Mesothelial cell of epicardium (in vitro differentiated cells): Measurements from ENCODE around the gene HOXD3. TPM values are rescaled to one million over a fixed set of nuclear protein-coding genes. Genes with fewer than 3 reads are reported as not detected.

Experiments used
- DNase-seq, 2 experiments: peaks; one replicate each; pipeline ENCODE4 v3.0.0; 2021; ENCODE audit warnings: low spot score in 2 of 2; ENCODE audit not compliant: unreplicated experiment in 2 of 2
- H3K27ac Mint-ChIP-seq: 2 replicates; pipeline ENCODE4 v1.8.0; 2021; ENCODE audit warnings: mixed read lengths
- H3K27me3 Mint-ChIP-seq: 2 replicates; pipeline ENCODE4 v1.8.0; 2021; ENCODE audit warnings: low read depth, mixed read lengths
- H3K36me3 Mint-ChIP-seq: 2 replicates; pipeline ENCODE4 v1.8.0; 2021; ENCODE audit warnings: mixed read lengths
- H3K4me1 Mint-ChIP-seq: 2 replicates; pipeline ENCODE4 v1.8.0; 2021; ENCODE audit warnings: mixed read lengths
- H3K4me3 Mint-ChIP-seq: 2 replicates; pipeline ENCODE4 v1.8.0; 2021; ENCODE audit warnings: mild to moderate bottlenecking, moderate library complexity, mixed read lengths
- H3K9me3 Mint-ChIP-seq: 2 replicates; pipeline ENCODE4 v1.8.0; 2021; ENCODE audit warnings: mixed read lengths
- CTCF ChIP-seq: fragments of 200-600 bp; sonication (generic); IDR thresholded peaks from one replicate; pipeline ENCODE4 v1.5.0; 2021; ENCODE audit warnings: antibody characterized with exemption; ENCODE audit not compliant: unreplicated experiment
- total RNA-seq: library from RNA; stranded (reverse); gene quantifications from 3 replicates; pipeline ENCODE4 v1.2.1, GENCODE V29; 2021

HOXD3 gene
- total RNA-seq, 1 donor from 2014 or later, result 1.1 TPM

DNA sequence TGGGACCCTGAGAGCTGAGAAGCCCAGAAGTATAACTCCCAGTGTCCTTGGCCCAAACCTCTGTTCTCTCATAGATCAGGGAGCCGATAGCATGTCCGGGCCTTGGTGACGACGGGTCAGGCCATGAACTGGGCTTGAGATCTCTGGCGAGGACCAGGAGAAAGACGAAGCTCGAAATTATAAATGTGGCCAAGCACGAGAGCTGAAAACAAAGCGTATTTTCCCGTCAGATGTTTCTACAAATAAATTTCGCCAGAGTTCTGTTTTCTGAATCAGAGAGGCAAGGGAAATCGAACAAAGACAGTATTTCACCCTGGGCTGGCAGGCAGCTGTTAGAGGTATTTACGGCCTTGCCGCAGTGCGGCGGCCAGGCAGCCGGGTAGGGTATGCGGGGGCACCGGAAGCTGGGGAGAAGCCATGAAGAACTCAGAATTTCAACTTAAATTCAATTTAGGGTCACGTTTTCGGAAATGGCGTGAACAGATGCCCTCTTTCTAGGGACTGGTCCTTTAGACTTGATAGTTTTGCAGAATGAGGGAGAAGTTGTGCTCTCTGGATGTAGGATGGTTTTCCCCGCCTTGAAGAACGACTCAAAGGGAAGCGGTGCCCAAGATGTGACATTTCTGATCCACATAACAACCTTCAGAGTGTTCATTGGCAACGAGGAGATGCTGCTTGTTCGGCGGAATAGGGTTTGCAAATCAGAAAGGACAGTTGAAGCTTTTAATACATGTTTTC is 18.0 kb upstream of the HOXD3 start:
- Mint-ChIP-seq H3K27me3 (peaks cover 96% of the 10 kb centered on the region), H3K9me3 (no peaks in the 10 kb centered on the region), H3K4me1 (peaks cover 6% of the 10 kb centered on the region), H3K27ac (no peak overlapping the region), H3K4me3 (no peak overlapping the region), H3K36me3 (peaks cover 3% of the 10 kb centered on the region)
- no peak for TF ChIP-seq CTCF
- no peak for DNase-seq

- Mint-ChIP-seq H3K4me3 (peak overlapping the region; percentile 60), H3K9me3 (no peaks in the 10 kb centered on the region), H3K27me3 (peaks cover 95% of the 10 kb centered on the region), H3K36me3 (peaks cover 3% of the 10 kb centered on the region), H3K4me1 (peaks cover 6% of the 10 kb centered on the region), H3K27ac (no peak overlapping the region)
- no peak for DNase-seq
- TF ChIP-seq CTCF, result no peak
Measured at GRCh38 chr2:176139661-176140512, 17.2 kb upstream of the HOXD3 start.

- DNase-seq, result peak; percentile 77 to 92
- H3K4me1 Mint-ChIP-seq, result peaks cover 2% of the 10 kb centered on the region
- peaks cover 3% of the 10 kb centered on the region for H3K36me3 Mint-ChIP-seq
- H3K27me3 Mint-ChIP-seq, result peaks cover 95% of the 10 kb centered on the region
- TF ChIP-seq CTCF, result peak; percentile 93
- H3K4me3 Mint-ChIP-seq, result peak overlapping the region; percentile 60
- H3K9me3 Mint-ChIP-seq, result no peaks in the 10 kb centered on the region
- H3K27ac Mint-ChIP-seq, result no peak overlapping the region
Measured at GRCh38 chr2:176140513-176141317, 16.4 kb upstream of the HOXD3 start.

DNA sequence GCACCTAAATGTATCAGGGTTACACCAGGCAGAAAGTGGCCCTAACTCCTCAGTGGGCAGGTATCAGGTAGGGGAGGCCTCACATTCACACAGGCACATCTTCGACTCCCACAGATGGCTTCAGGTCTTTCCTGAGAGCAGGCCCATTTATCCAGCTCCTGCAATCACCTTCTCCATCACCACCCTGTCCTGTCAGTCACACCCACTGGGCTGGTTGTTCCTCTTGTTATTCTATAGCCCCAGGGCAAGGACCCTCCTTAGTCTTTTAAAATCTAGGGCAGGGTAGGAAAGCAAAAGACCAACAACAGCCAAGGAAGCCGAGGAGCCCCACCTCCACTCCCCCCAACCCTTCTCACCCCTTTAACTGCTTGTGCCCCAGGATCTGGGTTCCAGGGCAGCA is 14.8 kb upstream of the HOXD3 start:
- Mint-ChIP-seq H3K4me1 (no peaks in the 10 kb centered on the region), H3K27ac (no peak overlapping the region), H3K9me3 (no peaks in the 10 kb centered on the region), H3K27me3 (peaks cover 97% of the 10 kb centered on the region), H3K36me3 (peaks cover 3% of the 10 kb centered on the region), H3K4me3 (no peak overlapping the region)
- no peak for TF ChIP-seq CTCF
- no peak for DNase-seq

DNA sequence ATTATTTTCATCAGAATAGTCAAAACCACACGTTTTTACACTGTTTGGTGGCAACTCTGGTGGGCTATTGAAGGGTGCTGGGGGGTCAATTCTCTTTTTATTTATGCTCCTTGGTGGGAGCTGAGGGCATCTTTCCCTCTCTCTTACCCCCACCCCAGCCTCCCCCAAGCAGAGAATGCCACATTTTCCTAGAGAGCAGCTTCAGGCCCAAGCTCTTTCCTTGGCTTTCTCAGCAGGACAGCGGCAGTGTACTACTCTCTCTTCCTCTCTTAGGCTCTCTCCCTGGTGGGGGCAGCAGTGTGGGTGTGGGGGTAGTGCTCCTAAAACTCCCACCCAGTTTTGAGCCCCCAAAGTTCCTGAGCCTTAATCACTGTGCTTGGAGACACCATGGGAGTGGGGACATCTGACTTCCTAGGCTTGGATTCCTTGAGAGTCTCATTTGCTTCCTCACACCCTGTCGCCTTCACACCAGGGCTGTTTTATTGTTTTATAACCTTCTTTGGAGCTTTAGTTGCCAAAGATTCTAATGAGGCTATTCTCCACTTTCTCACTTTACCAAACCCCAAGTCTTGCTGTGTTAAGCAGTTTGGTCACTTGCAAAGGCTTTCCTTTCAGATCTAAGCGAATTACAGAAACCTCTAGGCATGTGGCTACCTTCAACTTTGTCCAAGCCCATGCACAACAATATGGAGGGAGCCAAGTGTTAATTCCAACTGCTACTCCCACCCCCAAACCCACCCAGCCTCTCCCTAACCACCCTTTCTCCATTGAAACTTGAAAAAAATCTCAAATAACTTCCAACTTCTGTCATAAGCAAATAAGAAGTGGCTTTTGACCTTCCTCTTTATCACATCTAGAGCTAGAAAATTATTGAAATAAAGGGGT is 11.8 kb upstream of the HOXD3 start:
- Mint-ChIP-seq H3K36me3 (peaks cover 2% of the 10 kb centered on the region), H3K4me1 (peaks cover 5% of the 10 kb centered on the region), H3K27ac (no peak overlapping the region), H3K27me3 (peaks cover 98% of the 10 kb centered on the region), H3K4me3 (no peak overlapping the region), H3K9me3 (no peaks in the 10 kb centered on the region)
- no peak for TF ChIP-seq CTCF
- no peak for DNase-seq
